GM12872 (cell line): Measurements from ENCODE around the gene AATK.

Experiments
- TF ChIP-seq, protein P1 (sequence below): IDR thresholded peaks from 3 replicates; pipeline ENCODE4 v1.5.1; 2011; ENCODE audit warnings: low read depth, mild to moderate bottlenecking, low read length, moderate library complexity; ENCODE audit not compliant: insufficient read depth

The AATK gene

DNA sequence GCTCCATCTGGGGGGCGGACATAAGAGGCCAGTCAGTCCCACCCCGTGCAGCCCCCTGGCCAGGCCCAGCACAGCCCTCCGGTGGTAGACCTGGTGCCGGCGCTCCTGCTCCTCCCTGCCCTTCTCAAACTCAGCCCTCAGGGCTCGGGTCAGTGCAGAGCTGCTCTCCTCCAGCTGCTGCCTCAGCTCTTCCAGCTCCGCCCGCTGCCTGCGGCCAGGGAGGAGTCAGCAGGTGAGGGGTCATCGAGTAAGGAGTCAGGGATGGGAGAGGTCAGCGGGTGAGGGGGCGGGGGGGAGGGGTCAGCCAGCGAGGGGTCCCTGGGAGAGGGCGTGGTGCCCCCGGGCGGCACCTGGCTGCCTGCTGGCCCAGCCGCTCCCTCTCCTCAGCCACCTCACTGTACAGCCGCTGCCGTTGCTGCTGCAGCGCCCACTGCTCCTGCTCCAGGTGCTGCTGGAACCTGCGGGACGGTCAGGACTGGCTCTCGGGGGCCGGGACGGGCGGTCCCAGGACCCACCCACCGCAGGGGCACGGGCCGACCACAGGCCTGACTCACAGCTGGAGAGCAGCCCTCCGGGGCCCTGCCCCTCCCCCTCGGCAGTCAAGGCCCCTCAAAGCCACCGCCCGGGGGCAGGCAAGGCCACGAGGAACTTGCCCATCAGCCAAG lies 26.5 kb upstream of the AATK start:
- TF ChIP-seq, protein P1, sequence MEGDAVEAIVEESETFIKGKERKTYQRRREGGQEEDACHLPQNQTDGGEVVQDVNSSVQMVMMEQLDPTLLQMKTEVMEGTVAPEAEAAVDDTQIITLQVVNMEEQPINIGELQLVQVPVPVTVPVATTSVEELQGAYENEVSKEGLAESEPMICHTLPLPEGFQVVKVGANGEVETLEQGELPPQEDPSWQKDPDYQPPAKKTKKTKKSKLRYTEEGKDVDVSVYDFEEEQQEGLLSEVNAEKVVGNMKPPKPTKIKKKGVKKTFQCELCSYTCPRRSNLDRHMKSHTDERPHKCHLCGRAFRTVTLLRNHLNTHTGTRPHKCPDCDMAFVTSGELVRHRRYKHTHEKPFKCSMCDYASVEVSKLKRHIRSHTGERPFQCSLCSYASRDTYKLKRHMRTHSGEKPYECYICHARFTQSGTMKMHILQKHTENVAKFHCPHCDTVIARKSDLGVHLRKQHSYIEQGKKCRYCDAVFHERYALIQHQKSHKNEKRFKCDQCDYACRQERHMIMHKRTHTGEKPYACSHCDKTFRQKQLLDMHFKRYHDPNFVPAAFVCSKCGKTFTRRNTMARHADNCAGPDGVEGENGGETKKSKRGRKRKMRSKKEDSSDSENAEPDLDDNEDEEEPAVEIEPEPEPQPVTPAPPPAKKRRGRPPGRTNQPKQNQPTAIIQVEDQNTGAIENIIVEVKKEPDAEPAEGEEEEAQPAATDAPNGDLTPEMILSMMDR: no peak

DNA sequence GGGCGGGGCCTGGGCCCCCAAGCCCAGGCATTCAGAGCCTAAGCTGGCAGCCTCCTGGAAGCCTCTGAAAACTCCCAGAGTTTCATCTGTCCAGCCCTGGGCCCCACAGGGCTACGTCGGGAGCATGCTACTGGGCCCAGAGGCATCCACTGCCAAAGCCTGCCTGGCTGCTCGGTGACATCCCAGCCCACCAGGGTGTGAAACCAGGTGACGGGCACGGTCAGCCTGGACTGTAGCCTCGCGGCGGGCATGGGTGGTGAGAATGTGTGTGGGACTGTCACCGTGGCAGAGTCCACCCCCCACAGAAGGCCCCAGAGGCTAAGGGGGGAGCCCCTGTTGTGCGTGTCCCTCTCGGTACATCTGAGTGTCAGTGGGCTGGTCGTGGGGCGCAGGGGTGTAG lies 25.6 kb upstream of the AATK start:
- TF ChIP-seq, protein P1: no peak

DNA sequence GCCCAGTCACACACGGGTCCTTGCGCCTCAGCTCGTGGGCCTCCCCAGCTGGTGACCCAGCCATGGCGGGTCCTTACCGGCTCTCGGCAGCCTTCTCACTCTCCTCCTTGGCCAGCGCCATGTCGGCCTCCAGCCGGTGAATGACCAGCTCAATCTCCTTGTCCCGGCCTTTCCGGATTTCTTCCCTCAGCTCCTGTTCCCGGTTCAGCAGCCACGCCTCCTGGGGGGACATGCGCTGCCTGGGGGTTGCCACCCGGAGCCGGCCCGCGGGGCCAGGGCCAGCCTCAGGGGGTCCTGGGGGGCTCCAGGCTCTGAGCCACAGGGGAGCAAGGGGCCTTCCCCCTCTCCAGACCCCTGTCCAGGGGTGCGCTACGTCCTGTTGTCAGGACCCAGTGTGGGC lies 25.1 kb upstream of the AATK start:
- TF ChIP-seq, protein P1: no peak

DNA sequence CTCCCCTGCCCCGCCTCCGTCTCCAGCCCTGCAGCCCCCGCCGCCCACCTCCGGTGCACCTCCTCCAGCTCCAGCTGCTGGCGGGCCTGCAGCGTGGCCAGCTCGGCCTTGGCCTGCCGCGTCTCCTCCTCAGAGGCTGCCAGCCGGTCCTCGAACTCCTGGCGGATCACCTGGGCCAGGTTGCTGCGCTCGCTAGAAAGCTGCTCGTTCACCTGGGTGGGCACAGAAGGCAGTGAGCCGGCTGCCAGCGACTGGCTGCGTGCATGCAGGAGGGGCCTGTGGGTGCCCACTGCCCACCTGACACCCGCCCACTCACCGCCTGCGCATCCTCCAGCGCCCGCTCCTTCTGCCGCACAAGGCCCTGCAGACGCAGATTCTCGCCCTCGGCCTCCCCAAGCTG lies 24.6 kb upstream of the AATK start:
- TF ChIP-seq, protein P1: no peak

DNA sequence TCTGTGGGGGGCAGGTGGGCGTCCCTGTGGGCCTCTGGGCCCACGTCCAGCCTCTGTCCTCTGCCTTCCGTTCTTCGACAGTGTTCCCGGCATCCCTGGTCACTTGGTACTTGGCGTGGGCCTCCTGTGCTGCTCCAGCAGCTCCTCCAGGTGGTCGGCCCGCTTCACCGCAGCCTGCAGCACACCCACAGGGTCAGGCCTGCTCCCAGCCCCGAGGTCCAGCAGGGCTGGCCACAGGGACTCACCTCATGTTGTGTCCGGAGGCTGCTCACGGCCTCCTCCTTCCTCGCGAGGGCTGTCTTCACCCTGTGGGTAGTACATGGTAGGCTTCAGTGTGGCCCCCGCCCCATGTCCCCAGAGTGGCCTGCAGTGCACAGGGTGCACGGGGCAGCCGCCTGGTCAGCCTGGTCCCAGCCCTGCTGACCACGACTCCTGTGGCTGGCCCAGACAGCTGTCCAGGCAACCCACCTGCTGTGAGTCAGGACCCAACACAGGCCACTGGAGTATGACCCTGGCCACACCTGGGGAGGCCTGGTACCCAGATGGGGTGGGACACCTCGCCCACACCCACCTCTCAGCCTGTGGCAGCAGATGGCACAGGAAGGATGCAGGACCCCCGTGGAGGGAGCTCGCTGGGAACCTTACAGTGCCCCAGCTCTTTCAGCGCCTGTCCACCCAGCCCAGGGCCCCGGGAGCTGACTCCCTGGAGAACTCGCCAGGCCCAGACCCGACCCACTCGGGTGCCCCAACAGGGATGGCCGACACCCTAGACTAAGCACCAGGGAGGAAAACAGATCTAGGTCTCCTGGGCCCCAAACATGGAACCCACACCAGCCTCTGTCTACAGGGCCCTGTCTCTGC lies 23.9 kb upstream of the AATK start:
- TF ChIP-seq, protein P1: no peak

DNA sequence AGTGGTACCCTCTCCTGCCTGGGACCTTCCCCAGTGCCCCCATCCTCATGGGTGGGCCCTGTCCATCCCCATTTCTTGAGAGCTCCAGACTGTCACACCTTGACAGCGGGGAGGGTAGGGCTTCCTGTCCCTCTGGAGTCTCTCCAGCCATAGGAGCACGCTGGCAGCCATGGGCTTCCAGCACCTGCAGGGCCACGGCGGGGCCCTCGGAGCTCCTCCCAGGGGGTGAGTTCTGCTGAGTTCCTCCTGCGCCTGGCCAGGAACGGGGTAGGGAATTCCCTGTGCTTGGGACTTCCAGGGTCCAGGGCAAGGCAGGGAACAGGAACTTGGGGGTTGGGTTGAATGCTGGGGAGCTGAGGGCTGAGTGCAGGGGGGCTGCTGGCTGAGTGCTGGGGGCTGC lies 23.0 kb upstream of the AATK start:
- TF ChIP-seq, protein P1: no peak

DNA sequence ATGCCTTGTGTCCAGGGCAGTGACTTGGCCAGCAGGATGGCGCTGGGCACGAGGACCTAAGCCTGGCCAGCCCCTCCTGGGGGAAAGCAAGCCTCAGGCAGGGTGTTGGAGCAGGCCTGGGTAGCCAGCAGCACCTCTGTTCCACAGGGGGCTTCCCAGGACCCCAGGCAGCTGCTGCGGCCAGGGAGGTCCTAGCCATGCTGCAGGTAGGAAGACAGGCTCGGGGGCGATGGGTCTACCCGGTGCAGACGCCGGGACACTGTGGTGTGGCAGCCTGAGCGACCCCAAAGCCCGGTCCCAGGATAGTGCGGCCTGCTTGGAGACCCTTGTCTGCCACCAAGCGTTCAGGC lies 22.4 kb upstream of the AATK start:
- TF ChIP-seq, protein P1: no peak
